ENCODE data around the gene TP53I13.

TP53I13 gene

GRCh38 chr17:29597361-29598172 lies 29.1 kb downstream of the TP53I13 start (continued):
- TF ChIP-seq ZNF623 (tag by site-specific recombination; IDR thresholded peaks at IDR 0.05) (no peak), ZFHX2 (tag by site-specific recombination; conservative IDR thresholded peaks at IDR 0.05) (no peak), KLF1 (tag by site-specific recombination; IDR thresholded peaks at IDR 0.05) (no peak), ZNF37A (tag by site-specific recombination; IDR thresholded peaks at IDR 0.05) (no peak), HIC1 (tag by site-specific recombination; IDR thresholded peaks at IDR 0.05) (no peak; the same call in 1 of the 2 replicates), ZBTB10 (tag by site-specific recombination; IDR thresholded peaks at IDR 0.05) (0 out of 2 replicates have a peak, but pooled peaks have one; percentile 47), IKZF3 (tag by site-specific recombination; IDR thresholded peaks at IDR 0.05) (0 out of 2 replicates have a peak, but pooled peaks have one; percentile 42), ZNF239 (tag by site-specific recombination; IDR thresholded peaks at IDR 0.05) (no peak), FEZF1 (tag by site-specific recombination; IDR thresholded peaks at IDR 0.05) (no peak), PBX3 (CRISPR knock-in tag; IDR thresholded peaks at IDR 0.05) (no peak), ZNF362 (tag by site-specific recombination; IDR thresholded peaks at IDR 0.05) (no peak), PATZ1 (tag by site-specific recombination; IDR thresholded peaks at IDR 0.05) (peak; percentile 61), KLF17 (tag by site-specific recombination; IDR thresholded peaks at IDR 0.05) (peak; percentile 52; the same call in 1 of the 2 replicates), ZNF843 (tag by site-specific recombination; IDR thresholded peaks at IDR 0.05) (no peak), ZNF530 (tag by site-specific recombination; IDR thresholded peaks at IDR 0.05; ENCODE audit: low read depth) (no peak), ZNF140 (tag by site-specific recombination; IDR thresholded peaks at IDR 0.05) (no peak), ZNF449 (tag by site-specific recombination; IDR thresholded peaks at IDR 0.05) (peak; percentile 97), ZNF558 (tag by site-specific recombination; IDR thresholded peaks at IDR 0.05) (no peak), ZNF391 (tag by site-specific recombination; IDR thresholded peaks at IDR 0.05; ENCODE audit: borderline replicate concordance, low read depth) (no peak), KLF9 (tag by site-specific recombination; IDR thresholded peaks at IDR 0.05; ENCODE audit: low read depth) (peak; percentile 27; the same call in 1 of the 2 replicates), ZBTB20 (tag by site-specific recombination; IDR thresholded peaks at IDR 0.05) (peak; percentile 70), ZNF488 (tag by site-specific recombination; IDR thresholded peaks at IDR 0.05) (no peak), SCRT1 (tag by site-specific recombination; IDR thresholded peaks at IDR 0.05; ENCODE audit: borderline replicate concordance) (no peak)

Data from HEK293 (cell line).